H9 (cell line): Measurements from ENCODE around the gene DPP6. TPM values are rescaled to one million over a fixed set of nuclear protein-coding genes. Genes with fewer than 3 reads are reported as not detected.

Experiments used
- DNase-seq: peaks from one replicate; pipeline ENCODE4 v3.0.0-alpha.2; 2017
- H2AFZ ChIP-seq: one replicate; pipeline ENCODE4 v1.6.1; 2013; ENCODE audit warnings: mild to moderate bottlenecking, low read length, control low read depth, moderate library complexity
- H2AK5ac ChIP-seq: 2 replicates; pipeline ENCODE4 v1.6.1; 2013; ENCODE audit warnings: low read length, control low read depth, mixed read lengths; ENCODE audit not compliant: insufficient read length
- H2BK120ac ChIP-seq: one replicate; pipeline ENCODE4 v1.6.1; 2013; ENCODE audit warnings: low read depth, mild to moderate bottlenecking, low read length, control low read depth, inconsistent platforms; ENCODE audit not compliant: poor library complexity, severe bottlenecking
- H2BK12ac ChIP-seq: 2 replicates; pipeline ENCODE4 v1.6.1; 2013; ENCODE audit warnings: low read length, control low read depth, mixed read lengths, low read depth; ENCODE audit not compliant: insufficient read length
- H2BK15ac ChIP-seq: 2 replicates; pipeline ENCODE4 v1.6.1; 2013; ENCODE audit warnings: low read depth, low read length, control low read depth
- H2BK20ac ChIP-seq: one replicate; pipeline ENCODE4 v1.6.1; 2013; ENCODE audit warnings: low read depth, mild to moderate bottlenecking, low read length, control low read depth, inconsistent platforms; ENCODE audit not compliant: poor library complexity, severe bottlenecking
- H2BK5ac ChIP-seq: 2 replicates; pipeline ENCODE4 v1.6.1; 2013; ENCODE audit warnings: low read length, control low read depth, mixed read lengths; ENCODE audit not compliant: insufficient read length
- H3K14ac ChIP-seq: 2 replicates; pipeline ENCODE4 v1.6.1; 2013; ENCODE audit warnings: low read length, control low read depth; ENCODE audit not compliant: insufficient read depth
- H3K18ac ChIP-seq: 2 replicates; pipeline ENCODE4 v1.6.1; 2013; ENCODE audit warnings: low read depth, mild to moderate bottlenecking, mixed read lengths, low read length, control low read depth; ENCODE audit not compliant: insufficient read length
- H3K23ac ChIP-seq: 2 replicates; pipeline ENCODE4 v1.6.1; 2013; ENCODE audit warnings: low read length, control low read depth, mixed read lengths, low read depth; ENCODE audit not compliant: insufficient read length
- H3K23me2 ChIP-seq: 2 replicates; pipeline ENCODE4 v1.6.1; 2013; ENCODE audit warnings: low read depth, mild to moderate bottlenecking, mixed read lengths, low read length, control low read depth; ENCODE audit not compliant: insufficient read length, poor library complexity, severe bottlenecking
- H3K27ac ChIP-seq: 2 replicates; pipeline ENCODE4 v1.5.1; 2013; ENCODE audit warnings: low read length, control low read depth, mixed read lengths, low read depth; ENCODE audit not compliant: insufficient read length
- H3K27me3 ChIP-seq: 2 replicates; pipeline ENCODE4 v1.6.1; 2013; ENCODE audit warnings: low read length, control low read depth, inconsistent platforms; ENCODE audit not compliant: insufficient read depth
- H3K4ac ChIP-seq: 2 replicates; pipeline ENCODE4 v1.6.1; 2013; ENCODE audit warnings: low read depth, mild to moderate bottlenecking, control low read depth, inconsistent platforms, low read length, moderate library complexity
- H3K4me1 ChIP-seq: 2 replicates; pipeline ENCODE4 v1.6.1; 2013; ENCODE audit warnings: low read length, control low read depth, inconsistent platforms; ENCODE audit not compliant: insufficient read depth
- H3K4me2 ChIP-seq: 2 replicates; pipeline ENCODE4 v1.6.1; 2013; ENCODE audit warnings: low read length, control low read depth, mixed read lengths; ENCODE audit not compliant: insufficient read length, insufficient read depth
- H3K56ac ChIP-seq: 2 replicates; pipeline ENCODE4 v1.6.1; 2013; ENCODE audit warnings: low read depth, mild to moderate bottlenecking, mixed read lengths, low read length, control low read depth; ENCODE audit not compliant: insufficient read length
- H3K79me1 ChIP-seq: 2 replicates; pipeline ENCODE4 v1.6.1; 2013; ENCODE audit warnings: low read depth, mild to moderate bottlenecking, moderate library complexity, low read length, control low read depth, inconsistent platforms; ENCODE audit not compliant: insufficient read depth, poor library complexity, severe bottlenecking
- H3K79me2 ChIP-seq: 2 replicates; pipeline ENCODE4 v1.6.1; 2013; ENCODE audit warnings: low read length, control low read depth, inconsistent platforms; ENCODE audit not compliant: insufficient read depth
- H3K9ac ChIP-seq: 2 replicates; pipeline ENCODE4 v1.6.1; 2013; ENCODE audit warnings: low read length, control low read depth, mixed read lengths; ENCODE audit not compliant: insufficient read length; ENCODE audit errors: extremely low read depth
- H3K9me3 ChIP-seq: one replicate; pipeline ENCODE4 v1.6.1; 2013; ENCODE audit warnings: low read depth, low read length, inconsistent platforms; ENCODE audit not compliant: control insufficient read depth
- H3T11ph ChIP-seq: one replicate; pipeline ENCODE4 v1.6.1; 2013; ENCODE audit warnings: mild to moderate bottlenecking, low read length, control low read depth, inconsistent platforms
- H4K20me1 ChIP-seq: one replicate; pipeline ENCODE4 v1.6.1; 2013; ENCODE audit not compliant: control insufficient read depth, insufficient read length, insufficient read depth
- H4K5ac ChIP-seq: 2 replicates; pipeline ENCODE4 v1.6.1; 2013; ENCODE audit warnings: low read depth, mild to moderate bottlenecking, mixed read lengths, low read length, control low read depth; ENCODE audit not compliant: insufficient read length
- H4K8ac ChIP-seq: replicated peaks from 2 replicates; pipeline ENCODE4 v1.6.1; 2013; ENCODE audit warnings: low read length, control low read depth, mixed read lengths, low read depth; ENCODE audit not compliant: insufficient read length
- H4K91ac ChIP-seq: 2 replicates; pipeline ENCODE4 v1.6.1; 2013; ENCODE audit warnings: low read depth, mild to moderate bottlenecking, moderate library complexity, mixed read lengths, low read length, control low read depth; ENCODE audit not compliant: insufficient read length
- H3K27ac Mint-ChIP-seq, 3 experiments: 2 replicates in 2 of 3; 3 replicates in 1 of 3; pipeline ENCODE4 v1.8.0; 2020 to 2021; ENCODE audit warnings: mixed read lengths in 3 of 3, mild to moderate bottlenecking in 1 of 3, moderate library complexity in 1 of 3
- H3K27me3 Mint-ChIP-seq: 2 replicates; pipeline ENCODE4 v1.8.0; 2021; ENCODE audit warnings: low read depth, mild to moderate bottlenecking, moderate library complexity, mixed read lengths
- H3K36me3 Mint-ChIP-seq, 3 experiments: 2 replicates in 2 of 3; 3 replicates in 1 of 3; pipeline ENCODE4 v1.8.0; 2020 to 2021; ENCODE audit warnings: low read depth in 3 of 3, mixed read lengths in 3 of 3; ENCODE audit not compliant: insufficient read depth in 1 of 3
- H3K4me1 Mint-ChIP-seq, 2 experiments: 2 replicates each; pipeline ENCODE4 v1.8.0; 2020; ENCODE audit warnings: mixed read lengths in 2 of 2
- H3K4me3 Mint-ChIP-seq, 2 experiments: 2 replicates in 1 of 2; 3 replicates in 1 of 2; pipeline ENCODE4 v1.8.0; 2020 to 2021; ENCODE audit warnings: mild to moderate bottlenecking in 2 of 2, mixed read lengths in 2 of 2, moderate library complexity in 1 of 2
- H3K9me3 Mint-ChIP-seq, 2 experiments: 2 replicates in 1 of 2; 3 replicates in 1 of 2; pipeline ENCODE4 v1.8.0; 2020; ENCODE audit warnings: mild to moderate bottlenecking in 2 of 2, mixed read lengths in 2 of 2, moderate library complexity in 1 of 2
- CTCF ChIP-seq: fragments of 200-600 bp; sonication (generic); conservative IDR thresholded peaks from 3 replicates; pipeline ENCODE4 v1.8.0; 2021; ENCODE audit warnings: antibody characterized with exemption, mild to moderate bottlenecking
- WGBS: extraction: QIAGEN DNeasy Blood & Tissue Kit; methylation state at CpG from one replicate; pipeline ENCODE4 v1.1.7; 2013; ENCODE audit warnings: missing lambda C conversion rate, low lambda C conversion rate, mixed read lengths; ENCODE audit not compliant: insufficient read length; ENCODE audit errors: extremely low coverage; 5-methylcytosine and 5-hydroxymethylcytosine counted together
- total RNA-seq: library from RNA; stranded (reverse); gene quantifications from 2 replicates; pipeline ENCODE4 v1.2.1, GENCODE V29; 2021

The DPP6 gene
- total RNA-seq, 1 experiment from 2014 or later = 4.5 TPM

GRCh38 chr7:154426778-154427177, 374.6 kb downstream of the DPP6 start:
- no peak for DNase-seq
- Histone ChIP-seq H3K4me1 (no peaks in the 10 kb centered on the region; the same call in 1 of the 2 replicates), H2BK20ac (no peak overlapping the region), H2BK15ac (no peak overlapping the region), H3T11ph (no peak overlapping the region), H3K27ac (no peak overlapping the region), H4K8ac (no peak overlapping the region), H3K9ac (no peak overlapping the region), H3K14ac (no peak overlapping the region), H3K23me2 (no peaks in the 10 kb centered on the region), H3K56ac (no peak overlapping the region), H3K4me2 (no peak overlapping the region), H3K4ac (no peak overlapping the region), H3K23ac (no peak overlapping the region), H3K9me3 (no peaks in the 10 kb centered on the region), H3K27me3 (no peaks in the 10 kb centered on the region), H3K79me1 (no peaks in the 10 kb centered on the region), H2BK5ac (no peak overlapping the region), H4K5ac (no peak overlapping the region), H4K20me1 (no peaks in the 10 kb centered on the region), H2BK12ac (no peak overlapping the region), H2BK120ac (no peak overlapping the region), H3K79me2 (no peaks in the 10 kb centered on the region), H2AFZ (no peak overlapping the region), H2AK5ac (no peak overlapping the region), H4K91ac (no peak overlapping the region), H3K18ac (no peak overlapping the region)
- no peaks in the 10 kb centered on the region for H3K9me3 Mint-ChIP-seq
- H3K36me3 Mint-ChIP-seq = no peaks in the 10 kb centered on the region
- H3K4me1 Mint-ChIP-seq = peaks cover 5 to 11% of the 10 kb centered on the region in 2 experiments; a peak in 3 of 4 replicates
- WGBS = no CpG with 5 or more reads among the region's 3 CpGs
- H3K27me3 Mint-ChIP-seq = no peaks in the 10 kb centered on the region
- H3K4me3 Mint-ChIP-seq = no peak overlapping the region
- no peak for TF ChIP-seq CTCF
- H3K27ac Mint-ChIP-seq = no peak overlapping the region
